GM23248 (cell line): ENCODE data around the gene NKX2-2.

Experiments
- EZH2 ChIP-seq: fragments of 200-600 bp; sonication (generic); IDR thresholded peaks from 2 replicates; pipeline ENCODE4 v1.6.1; 2018; ENCODE audit warnings: antibody characterized with exemption, mild to moderate bottlenecking; ENCODE audit not compliant: insufficient read depth, poor library complexity, severe bottlenecking
- EZH2phosphoT487 ChIP-seq: fragments of 200-600 bp; sonication (generic); IDR thresholded peaks from 2 replicates; pipeline ENCODE4 v1.6.1; 2018; ENCODE audit warnings: antibody characterized with exemption, moderate library complexity, mild to moderate bottlenecking, low read depth; ENCODE audit not compliant: insufficient read depth

- TF ChIP-seq EZH2, result no peak
- TF ChIP-seq EZH2phosphoT487, result no peak
Observed at GRCh38 chr20:21511850-21512633, 1.8 kb downstream of the NKX2-2 start.
